Subcutaneous abdominal adipose tissue (tissue), 5 donors: ENCODE results near the gene DQX1.

Experiments used
- H3K27ac ChIP-seq: one replicate; pipeline ENCODE4 v1.7.0; 2013; ENCODE audit warnings: low read depth, mild to moderate bottlenecking, inconsistent platforms, low read length, moderate library complexity
- H3K27me3 ChIP-seq, 5 donors: one replicate each; pipeline ENCODE4 v1.7.0; 2013; ENCODE audit warnings: low read length in 5 of 5, inconsistent platforms in 1 of 5; ENCODE audit not compliant: control insufficient read depth in 5 of 5, insufficient read depth in 4 of 5
- H3K36me3 ChIP-seq, 5 donors: one replicate each; pipeline ENCODE4 v1.7.0; 2013; ENCODE audit warnings: low read length in 5 of 5; ENCODE audit not compliant: control insufficient read depth in 5 of 5, insufficient read depth in 5 of 5
- H3K4me1 ChIP-seq, 5 donors: one replicate each; pipeline ENCODE4 v1.7.0; 2013; ENCODE audit warnings: low read length in 5 of 5, mild to moderate bottlenecking in 3 of 5, moderate library complexity in 1 of 5; ENCODE audit not compliant: control insufficient read depth in 5 of 5, insufficient read depth in 5 of 5
- H3K4me3 ChIP-seq, 5 donors: one replicate each; pipeline ENCODE4 v1.7.0; 2013; ENCODE audit warnings: low read length in 5 of 5, low read depth in 1 of 5
- H3K9ac ChIP-seq, 5 donors: one replicate each; pipeline ENCODE4 v1.7.0; 2013; ENCODE audit warnings: low read length in 5 of 5, mild to moderate bottlenecking in 4 of 5, moderate library complexity in 3 of 5
- H3K9me3 ChIP-seq, 5 donors: one replicate each; pipeline ENCODE4 v1.7.0; 2013; ENCODE audit warnings: low read length in 5 of 5; ENCODE audit not compliant: control insufficient read depth in 5 of 5
- donor health status: healthy.
- donor health status: healthy.
- donor health status: healthy.
- donor health status: healthy.
- donor health status: healthy.

The DQX1 gene

GRCh38 chr2:74482801-74483674, 43.0 kb downstream of the DQX1 start, which contains the start of the genes CCDC142 and TTC31:
Gene CCDC142, minus strand, starts transcription at chr2:74482998. Its CDS starts 161 bp downstream, at chr2:74482837.
Gene TTC31, plus strand, starts transcription at chr2:74483081. Its CDS starts 15 bp downstream, at chr2:74483096.
- Histone ChIP-seq H3K9ac (peak within 1 kb of the TSS; percentile 68 to 94 (median 87)), H3K36me3 (peaks cover 6 to 41% (median 19%) of the 10 kb centered on the region in 5 donors), H3K27me3 (no peaks in the 10 kb centered on the region), H3K27ac (peak within 1 kb of the TSS; percentile 84), H3K9me3 (no peaks in the 10 kb centered on the region), H3K4me1 (peaks cover 6 to 32% (median 28%) of the 10 kb centered on the region in 5 donors), H3K4me3 (peak within 1 kb of the TSS; percentile 95 to 100 (median 98))

DNA sequence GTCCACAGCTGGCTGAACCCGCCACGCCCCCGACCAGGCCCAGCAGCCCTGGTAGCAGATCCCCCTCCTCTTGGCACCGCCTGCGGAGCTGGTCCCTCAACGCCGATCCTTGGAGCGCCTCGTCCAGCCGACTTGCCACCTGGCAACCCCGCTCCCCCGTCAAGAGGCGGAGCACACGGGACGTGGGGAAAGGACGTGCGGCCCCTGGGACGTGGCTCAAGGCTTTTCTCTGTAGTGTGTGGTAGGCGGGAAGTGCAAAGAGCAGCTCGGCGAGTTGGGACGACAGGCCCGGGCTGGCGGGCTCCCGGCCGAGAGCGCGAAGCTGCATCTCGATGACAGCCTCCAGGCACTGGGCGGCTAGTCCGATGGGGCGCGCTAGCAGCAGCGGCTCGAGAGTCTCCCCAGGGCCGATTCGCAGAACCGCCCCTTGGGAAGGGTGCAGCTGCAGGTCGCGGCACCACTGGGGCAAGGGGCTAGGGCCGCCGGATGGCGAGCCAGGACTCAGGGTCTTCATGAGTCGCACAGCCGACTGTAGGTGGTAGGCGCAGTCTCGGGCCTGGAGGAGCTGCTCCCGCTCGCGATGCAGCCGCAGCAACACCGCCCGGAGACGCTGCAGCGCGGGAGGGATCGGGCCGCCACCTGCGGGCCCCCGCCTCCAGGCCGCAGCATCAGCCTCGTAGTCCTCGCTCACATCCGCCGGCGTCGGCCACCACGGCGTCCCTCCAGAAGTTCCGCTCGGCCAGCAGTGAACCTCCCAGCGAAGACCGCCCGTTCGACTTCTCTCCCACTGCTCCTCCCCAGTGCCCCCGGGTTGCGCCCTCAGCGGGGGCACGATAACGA, 43.9 kb downstream of the DQX1 start:
- H3K36me3 ChIP-seq: peaks cover 6 to 43% (median 22%) of the 10 kb centered on the region in 5 donors

GRCh38 chr2:74481431-74481830, 44.6 kb downstream of the DQX1 start:
- Histone ChIP-seq H3K9me3 (no peaks in the 10 kb centered on the region), H3K9ac (peak overlapping the region in 4 of 5 donors; percentile 81 to 94 (median 90)), H3K36me3 (peaks cover 6 to 42% (median 21%) of the 10 kb centered on the region in 5 donors), H3K4me3 (peak overlapping the region; percentile 6 to 100 (median 98)), H3K4me1 (peaks cover 6 to 38% (median 33%) of the 10 kb centered on the region in 5 donors), H3K27ac (peak overlapping the region; percentile 84), H3K27me3 (no peaks in the 10 kb centered on the region)

More for the DNA sequence above, 43.9 kb downstream of the DQX1 start:
- Histone ChIP-seq H3K27ac (peak overlapping the region; percentile 84), H3K9ac (peak overlapping the region in 4 of 5 donors; percentile 81 to 94 (median 90)), H3K4me3 (peak overlapping the region; percentile 95 to 100 (median 98)), H3K4me1 (peaks cover 6 to 34% (median 28%) of the 10 kb centered on the region in 5 donors), H3K27me3 (no peaks in the 10 kb centered on the region), H3K9me3 (no peaks in the 10 kb centered on the region)

DNA sequence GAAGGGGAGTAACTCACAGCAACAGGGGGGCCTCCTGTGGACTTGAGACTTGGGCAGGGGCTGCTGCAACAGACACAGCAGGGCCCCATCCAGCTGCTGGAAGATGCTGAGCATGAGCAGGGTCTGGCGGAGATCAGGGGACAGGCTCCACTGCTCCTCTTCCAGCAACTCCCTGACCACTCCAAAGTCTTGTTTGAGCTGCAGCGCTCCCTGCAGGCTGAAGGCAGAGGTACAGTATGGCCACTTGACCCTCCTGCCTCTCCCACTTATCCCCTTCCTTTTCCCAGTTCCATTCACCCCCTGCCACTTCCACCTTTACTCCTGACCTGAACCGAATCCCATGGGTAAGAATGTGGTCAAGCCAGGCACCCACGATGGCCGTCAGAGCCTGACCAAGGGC, 51.1 kb downstream of the DQX1 start:
- Histone ChIP-seq H3K4me1 (peaks cover 2 to 29% (median 27%) of the 10 kb centered on the region in 5 donors), H3K36me3 (peaks cover 3 to 38% (median 24%) of the 10 kb centered on the region in 5 donors), H3K9ac (no peak overlapping the region)

DNA sequence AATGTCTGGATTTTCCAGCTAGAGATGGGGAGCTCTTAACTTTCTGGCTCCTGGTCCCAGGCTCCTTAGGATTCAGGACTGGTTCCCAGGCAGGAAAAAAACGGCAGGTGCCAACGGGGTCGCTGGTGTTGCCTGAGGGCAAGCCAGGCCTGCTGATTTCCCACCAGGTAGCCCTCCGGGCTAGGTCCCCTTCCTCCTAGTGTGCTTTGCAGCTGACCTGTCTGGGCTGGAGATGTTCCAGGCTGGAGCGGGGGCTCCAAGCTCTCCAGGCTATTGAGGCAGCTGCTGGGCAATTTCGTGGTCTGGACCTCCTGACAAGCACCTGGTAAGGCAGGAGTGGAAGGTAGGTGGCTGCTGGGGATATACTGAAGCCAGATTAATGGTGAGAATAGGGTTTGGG, 51.5 kb downstream of the DQX1 start:
- peaks cover 3 to 34% (median 22%) of the 10 kb centered on the region in 5 donors for H3K36me3 ChIP-seq
- H3K4me3 ChIP-seq: no peak overlapping the region
- no peaks in the 10 kb centered on the region for H3K9me3 ChIP-seq
- H3K9ac ChIP-seq: no peak overlapping the region
- no peak overlapping the region for H3K27ac ChIP-seq
- H3K27me3 ChIP-seq: no peaks in the 10 kb centered on the region
- peaks cover 2 to 29% (median 27%) of the 10 kb centered on the region in 5 donors for H3K4me1 ChIP-seq

More for the DNA sequence above, 51.1 kb downstream of the DQX1 start:
- Histone ChIP-seq H3K27ac (no peak overlapping the region), H3K27me3 (no peaks in the 10 kb centered on the region), H3K4me3 (no peak overlapping the region), H3K9me3 (no peaks in the 10 kb centered on the region)

GRCh38 chr2:74472945-74473258, 53.1 kb downstream of the DQX1 start:
- H3K4me3 ChIP-seq: peak overlapping the region; percentile 86 to 98 (median 92)
- peak overlapping the region; percentile 93 for H3K27ac ChIP-seq
- H3K9me3 ChIP-seq: no peaks in the 10 kb centered on the region
- peaks cover 2 to 29% (median 27%) of the 10 kb centered on the region in 5 donors for H3K4me1 ChIP-seq
- peak overlapping the region; percentile 77 to 92 (median 84) for H3K9ac ChIP-seq
- H3K36me3 ChIP-seq: peaks cover 0 to 29% (median 20%) of the 10 kb centered on the region in 5 donors
- H3K27me3 ChIP-seq: no peaks in the 10 kb centered on the region

DNA sequence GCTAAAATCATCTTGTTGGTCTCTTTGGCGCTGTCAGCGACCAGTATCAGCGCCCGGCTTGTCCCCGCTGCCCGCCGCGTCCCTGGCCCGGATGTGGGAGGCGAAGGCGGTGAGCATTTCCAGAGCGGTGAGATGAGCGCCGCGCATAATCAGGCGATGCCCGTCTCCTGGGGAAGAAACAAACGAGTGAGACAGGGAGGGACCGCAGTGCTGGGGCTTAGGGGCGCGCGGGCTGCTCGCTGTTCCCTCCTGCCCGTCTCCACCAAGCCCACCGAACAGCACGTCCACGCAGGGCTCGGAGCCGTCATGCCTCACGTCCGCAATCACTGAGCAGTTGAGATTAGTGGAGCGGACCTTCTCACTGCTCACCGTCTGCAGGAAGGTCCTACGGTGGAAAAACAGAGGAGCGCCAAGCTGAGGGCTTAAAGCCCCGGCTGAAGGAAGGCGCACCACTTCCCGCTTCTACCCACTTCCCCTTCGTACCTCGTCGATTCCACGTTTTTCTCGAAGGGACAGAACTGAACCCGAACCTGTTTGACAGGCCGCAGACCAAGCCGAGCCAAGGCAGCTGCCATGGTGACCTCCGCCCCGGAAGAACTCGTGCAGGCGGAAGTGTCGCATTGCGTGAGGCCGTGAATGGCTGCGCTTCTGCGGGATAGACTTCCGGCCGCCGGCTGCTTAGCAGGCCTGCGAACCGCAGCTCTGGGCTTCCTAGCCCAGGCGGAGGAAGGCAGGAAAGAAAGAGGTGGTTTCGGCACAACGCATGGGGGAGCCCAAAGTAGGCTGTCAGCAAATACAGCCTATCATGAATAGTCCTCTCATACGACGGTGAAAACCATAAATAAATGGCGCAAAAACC, 53.7 kb downstream of the DQX1 start, which contains the start of gene MRPL53:
MRPL53 (minus strand) TSS at position 595 of the 859 bp plus-strand sequence; CDS start at position 575, 20 bp downstream.
- Histone ChIP-seq H3K27ac (peak within 1 kb of the TSS; percentile 93), H3K4me3 (peak within 1 kb of the TSS; percentile 86 to 98 (median 92)), H3K27me3 (no peaks in the 10 kb centered on the region), H3K4me1 (peaks cover 2 to 28% (median 27%) of the 10 kb centered on the region in 5 donors), H3K9ac (peak within 1 kb of the TSS; percentile 77 to 92 (median 84)), H3K9me3 (no peaks in the 10 kb centered on the region), H3K36me3 (peaks cover 0 to 24% (median 17%) of the 10 kb centered on the region in 5 donors)

GRCh38 chr2:74471332-74472065, 54.5 kb downstream of the DQX1 start:
- Histone ChIP-seq H3K9me3 (no peaks in the 10 kb centered on the region), H3K27ac (peak overlapping the region; percentile 93), H3K36me3 (peaks cover 0 to 19% (median 14%) of the 10 kb centered on the region in 5 donors), H3K4me3 (peak overlapping the region; percentile 86 to 98 (median 92)), H3K9ac (peak overlapping the region in 4 of 5 donors; percentile 83 to 92 (median 88)), H3K27me3 (no peaks in the 10 kb centered on the region), H3K4me1 (peaks cover 2 to 23% (median 22%) of the 10 kb centered on the region in 5 donors)
